Heart left ventricle (tissue), 16 donors: Measurements from ENCODE around the gene DNAJC6. TPM values are rescaled to one million over a fixed set of nuclear protein-coding genes. Genes with fewer than 3 reads are reported as not detected.

Experiments
- ATAC-seq, 4 donors: fragments of 200-7000 bp; cut with Tn5 transposase; one replicate each; pipeline ENCODE4 v1.9.1; 2020 to 2022; ENCODE audit warnings: moderate library complexity in 4 of 4, mild to moderate bottlenecking in 3 of 4, moderate number of reproducible peaks in 1 of 4
- DNase-seq, 5 donors: peaks; one replicate each; pipeline ENCODE4 v3.0.0-alpha.2; 2020
- H3K27ac ChIP-seq, 12 donors: fragments of 200-600 bp; sonication (generic) in 4 of 12; one replicate each; pipeline versions ENCODE4 v1.5.0 to v1.8.0; 2016 to 2022; ENCODE audit warnings: mild to moderate bottlenecking in 2 of 12
- H3K27me3 ChIP-seq, 9 donors: fragments of 200-600 bp; sonication (generic) in 2 of 9; one replicate each; pipeline versions ENCODE4 v1.5.1 to v1.8.0; 2016 to 2022; ENCODE audit warnings: mild to moderate bottlenecking in 3 of 9
- H3K36me3 ChIP-seq, 9 donors: fragments of 200-600 bp; sonication (generic) in 2 of 9; one replicate each; pipeline versions ENCODE4 v1.5.0 to v1.8.0; 2018 to 2022; ENCODE audit warnings: mild to moderate bottlenecking in 2 of 9
- H3K4me1 ChIP-seq, 12 donors: fragments of 200-600 bp; sonication (generic) in 4 of 12; one replicate each; pipeline versions ENCODE4 v1.5.0 to v1.8.0; 2016 to 2022; ENCODE audit warnings: mild to moderate bottlenecking in 3 of 12
- H3K4me3 ChIP-seq, 12 donors: fragments of 200-600 bp; sonication (generic) in 4 of 12; one replicate each; pipeline versions ENCODE4 v1.5.0 to v1.8.0; 2017 to 2022; ENCODE audit warnings: mild to moderate bottlenecking in 9 of 12, moderate library complexity in 4 of 12
- H3K9me3 ChIP-seq, 12 donors: fragments of 200-600 bp; sonication (generic) in 4 of 12; one replicate each; pipeline versions ENCODE4 v1.5.0 to v1.8.0; 2016 to 2022; ENCODE audit warnings: mild to moderate bottlenecking in 1 of 12
- CTCF ChIP-seq, 12 donors: fragments of 200-600 bp; sonication (generic) in 4 of 12; IDR thresholded peaks; one replicate each; pipeline versions ENCODE4 v1.5.0 to v1.8.0; 2018 to 2022; ENCODE audit warnings: antibody characterized with exemption in 12 of 12, mild to moderate bottlenecking in 5 of 12
- POLR2A ChIP-seq, 2 donors: fragments of 450-650 bp; IDR thresholded peaks; one replicate each; pipeline ENCODE4 v1.6.1; 2017; ENCODE audit warnings: antibody characterized with exemption in 2 of 2, mild to moderate bottlenecking in 2 of 2, moderate library complexity in 2 of 2
- whole genome bisulfite sequencing, 4 donors: extraction: QIAGEN DNeasy Blood & Tissue Kit in 2 of 4; methylation state at CpG; one replicate each; pipeline versions ENCODE4 v1.1.5 to v1.1.7; 2013 to 2018; 5-methylcytosine and 5-hydroxymethylcytosine counted together
- intact Hi-C, 10 donors: fragments of 100-400 bp; cut with DNase I; formaldehyde crosslinking; loops; one replicate each; pipeline versions ENCODE4 v1.11.1 to v1.14.2; 2022
- polyA plus RNA-seq, 2 donors: library from polyadenylated mRNA; stranded (reverse); fragments of 200-250 nt; gene quantifications; one replicate each; pipeline ENCODE4 v1.2.3, GENCODE V29; 2013
- total RNA-seq, 9 donors: library from RNA; depleted of rRNA in 2 of 9; stranded (reverse); fragments of >200 nt in 2 of 9; fragmentation: NEBNext Ultra II Directional in 3 of 9; extraction: Animal tissue kit (Norgen Biotek cat#: 25700) in 3 of 9; gene quantifications; one replicate each; pipeline versions ENCODE4 v1.1.0 to v1.2.4, GENCODE V29; 2016 to 2023
- donor health status: ischemic (EF 13 %, LVEDD 7.1; RV severe dilation, severe dysfunction).
- donor health status: healthy with polysubstance abuse.
- donor health status: DM: no; HTN: yes; CAD: no.
- donor health status: DM: no; HTN: no; CAD: no.
- donor health status: ischemic (EF 25% LVEDD 6.9; RV normal size, moderate dysfunction).
- donor health status: ischemic (EF 25% LVEDD 5.7; RV mildly dilated, moderate dysfunction).
- donor health status: healthy.
- donor health status: DM: yes; HTN: yes; CAD: no.
- donor health status: ischemic (EF 35%, LVEDD 5.7; RV mildly dilated, moderate dysfunction).
- donor health status: nonischemic (EF 11% LVEDD 7.7; RV severe dilation, severe dysfunction).
- donor health status: DM: yes; HTN: yes; CAD: no.
- donor health status: PGD.
- donor health status: ischemic (EF 29% LVEDD 5.4; RV normal size, mild dysfunction).
- donor health status: nonischemic (EF 23%, LVEDD 6.1; RV moderate dilation, normal function).

DNAJC6 gene
- total and polyA plus RNA-seq, 11 donors = 0.50 to 14.1 (median 8.5) TPM

GRCh38 chr1:65334081-65334480 is 24.7 kb downstream of the DNAJC6 start:
- WGBS, 4 donors = 75 to 88% (median 85%) methylated on average over 2 of the region's 2 CpGs
- H3K36me3 ChIP-seq = no peaks in the 10 kb centered on the region

GRCh38 chr1:65339866-65340468 is 30.6 kb downstream of the DNAJC6 start:
- ATAC-seq = no peak
- Histone ChIP-seq H3K36me3 (no peaks in the 10 kb centered on the region), H3K27ac (no peak overlapping the region), H3K4me1 (peaks cover 0 to 6% (median 0%) of the 10 kb centered on the region in 12 donors), H3K4me3 (no peak overlapping the region), H3K9me3 (no peaks in the 10 kb centered on the region), H3K27me3 (no peaks in the 10 kb centered on the region)
- DNase-seq = no peak
- TF ChIP-seq POLR2A (IDR thresholded peaks at IDR 0.05) (no peak), CTCF (IDR thresholded peaks at IDR 0.05) (no peak)
- intact Hi-C loops = no loop called here
- WGBS, 4 donors = 74 to 86% (median 83%) methylated on average over 3 of the region's 3 CpGs

More at GRCh38 chr1:65334081-65334480, 24.7 kb downstream of the DNAJC6 start:
- Histone ChIP-seq H3K4me3 (no peak overlapping the region), H3K9me3 (no peaks in the 10 kb centered on the region), H3K27me3 (no peaks in the 10 kb centered on the region), H3K27ac (no peak overlapping the region), H3K4me1 (peaks cover 0 to 6% (median 0%) of the 10 kb centered on the region in 12 donors)
- ATAC-seq (no peak), DNase-seq (no peak)
- no peak for TF ChIP-seq CTCF (IDR thresholded peaks at IDR 0.05)
- no peak for TF ChIP-seq POLR2A (IDR thresholded peaks at IDR 0.05)
- intact Hi-C loops = no loop called here

- no peaks in the 10 kb centered on the region for H3K36me3 ChIP-seq
- TF ChIP-seq CTCF (IDR thresholded peaks at IDR 0.05) = no peak
- no peak for TF ChIP-seq POLR2A (IDR thresholded peaks at IDR 0.05)
- intact Hi-C loops = no loop called here
- peaks cover 0 to 6% (median 0%) of the 10 kb centered on the region in 12 donors for H3K4me1 ChIP-seq
- H3K9me3 ChIP-seq = no peaks in the 10 kb centered on the region
- ATAC-seq (no peak), DNase-seq (no peak)
- no peak overlapping the region for H3K27ac ChIP-seq
- no peaks in the 10 kb centered on the region for H3K27me3 ChIP-seq
- H3K4me3 ChIP-seq = no peak overlapping the region
- 47 to 64% (median 58%) methylated on average over 1 of the region's 1 CpG for WGBS, 4 donors
These were observed 32.0 kb downstream of the DNAJC6 start for GRCh38 chr1:65341381-65341780.

GRCh38 chr1:65343286-65343685 is 33.9 kb downstream of the DNAJC6 start:
- 77 to 92% (median 89%) methylated on average over 3 of the region's 3 CpGs for WGBS, 4 donors
- peaks cover 0 to 6% (median 0%) of the 10 kb centered on the region in 12 donors for H3K4me1 ChIP-seq
- H3K27me3 ChIP-seq = no peaks in the 10 kb centered on the region
- intact Hi-C loops = no loop called here
- no peak overlapping the region for H3K4me3 ChIP-seq
- DNase-seq = no peak
- H3K9me3 ChIP-seq = no peaks in the 10 kb centered on the region
- no peaks in the 10 kb centered on the region for H3K36me3 ChIP-seq
- no peak overlapping the region for H3K27ac ChIP-seq
- TF ChIP-seq POLR2A (IDR thresholded peaks at IDR 0.05) = no peak
- no peak for TF ChIP-seq CTCF (IDR thresholded peaks at IDR 0.05)
- ATAC-seq = no peak
